OCI-LY7 (cell line): ENCODE measurements around the gene PSPC1. TPM values are rescaled to one million over a fixed set of nuclear protein-coding genes. Genes with fewer than 3 reads are reported as not detected.

Source experiments
- small RNA-seq: library from RNA; depleted of rRNA; stranded (forward); fragments of <200 nt; gene quantifications from one replicate; pipeline ENCODE3, GENCODE V24; 2014
- total RNA-seq, 2 experiments: library from RNA; depleted of rRNA in 1 of 2; stranded (reverse); fragments of >200 nt in 1 of 2; shearing (Covaris generic) in 1 of 2; gene quantifications; 2 replicates each; pipeline ENCODE4 v1.2.3, GENCODE V29; 2014 to 2022

PSPC1 gene
- total RNA-seq, 2 experiments from 2014 or later, result 91.5 to 115 TPM

Small RNAs within 50 kb of the gene (small RNA-seq; reads per million reads assigned to genes)
- gene RN7SL166P, result not detected

Other genes starting within 250 kb of the PSPC1 start
- not detected in 2 replicates for gene TPTE2, start 221.4 kb downstream of the PSPC1 start, total RNA-seq (2014; rRNA removed; shearing (Covaris generic))
- gene TPTE2, start 221.4 kb downstream of the PSPC1 start, total RNA-seq (2022), result 0.27 and 0.30 TPM in 2 replicates
- gene MPHOSPH8, start 149.3 kb downstream of the PSPC1 start, total RNA-seq (2014; rRNA removed; shearing (Covaris generic)), result 12.8 and 15.9 TPM in 2 replicates
- 26.6 and 31.1 TPM in 2 replicates for gene MPHOSPH8, start 149.3 kb downstream of the PSPC1 start, total RNA-seq (2022)
- 10.2 and 15.5 TPM in 2 replicates for gene ZMYM5, start 80.7 kb upstream of the PSPC1 start, total RNA-seq (2014; rRNA removed; shearing (Covaris generic))
- gene ZMYM5, start 80.7 kb upstream of the PSPC1 start, total RNA-seq (2022), result 14.3 and 15.2 TPM in 2 replicates
- gene ZMYM2, start 175.8 kb upstream of the PSPC1 start, total RNA-seq (2014; rRNA removed; shearing (Covaris generic)), result 50.4 and 59.9 TPM in 2 replicates
- 64.7 and 80.7 TPM in 2 replicates for gene ZMYM2, start 175.8 kb upstream of the PSPC1 start, total RNA-seq (2022)